Measurements from ENCODE around the gene USB1. TPM values are rescaled to one million over a fixed set of nuclear protein-coding genes. Genes with fewer than 3 reads are reported as not detected.

USB1 gene
- total RNA-seq, 1 experiment from 2014 or later, result 16.8 TPM

DNA sequence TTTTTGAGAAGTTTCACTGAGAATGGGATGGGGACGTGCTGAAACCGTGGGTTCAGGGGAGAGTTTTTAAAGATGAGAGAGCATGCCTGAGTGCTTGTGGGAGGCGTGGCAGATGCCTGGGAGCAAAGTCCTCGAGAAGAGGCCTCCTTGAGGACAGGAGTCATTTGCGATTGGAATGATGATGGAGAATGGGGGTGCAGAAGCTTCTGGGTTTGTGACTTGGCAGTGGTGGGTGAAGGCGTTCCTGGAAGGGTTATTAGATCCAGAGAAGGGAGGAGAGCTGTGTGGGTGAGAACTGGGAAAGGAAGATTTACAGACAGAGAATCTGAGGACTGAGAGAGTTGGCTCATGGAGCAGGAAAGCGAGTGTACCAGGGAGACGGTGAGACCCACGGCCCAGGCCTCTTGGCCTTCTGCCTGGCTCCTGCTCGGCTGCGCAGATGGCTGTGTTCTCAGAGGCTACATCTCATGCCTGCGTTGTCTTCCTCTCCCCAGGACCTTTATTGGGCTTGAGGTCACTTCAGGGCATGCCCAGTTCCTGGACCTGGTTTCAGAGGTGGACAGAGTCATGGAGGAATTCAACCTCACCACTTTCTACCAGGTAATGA lies 15.7 kb downstream of the USB1 start:
- no peak for DNase-seq (ENCODE audit: low read depth)

- no peak for DNase-seq (ENCODE audit: low read depth)
Measured at GRCh38 chr16:58018803-58019202, 17.6 kb downstream of the USB1 start.

DNA sequence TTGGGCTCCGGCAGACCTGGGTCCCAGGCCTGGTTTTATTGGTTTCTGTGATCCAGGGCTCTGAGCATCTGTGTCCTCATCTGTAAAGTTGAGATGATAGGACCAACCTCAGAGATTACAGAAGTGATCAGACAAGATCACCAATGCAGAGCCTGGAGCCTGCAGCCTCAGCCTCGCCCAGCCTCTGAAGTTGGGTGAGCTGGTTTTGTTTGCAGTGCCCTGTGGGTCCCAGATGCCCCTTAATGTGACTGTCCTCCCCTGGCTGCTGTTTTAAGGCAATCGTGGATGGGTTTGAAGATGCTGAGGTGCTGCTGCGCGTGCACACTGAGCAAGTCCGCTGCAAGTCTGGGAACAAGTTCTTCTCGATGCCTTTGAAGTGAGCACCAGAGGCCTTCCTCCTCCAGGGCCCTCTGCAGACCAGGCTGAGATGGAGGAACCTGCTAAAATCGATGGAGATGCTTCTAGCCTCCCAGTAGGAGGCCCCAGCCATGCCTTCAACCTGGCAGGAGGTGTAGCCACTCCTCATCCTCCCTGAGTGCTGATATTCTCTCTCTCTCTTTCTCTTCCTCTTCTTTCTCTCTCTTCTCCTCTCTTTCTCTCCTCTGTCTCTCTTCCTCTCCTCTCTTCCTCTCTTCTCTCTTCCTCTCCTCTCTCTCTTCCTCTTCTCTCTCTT lies 18.8 kb downstream of the USB1 start:
- no peak for DNase-seq (ENCODE audit: low read depth)

- peak; percentile 47 for DNase-seq (ENCODE audit: low read depth)
Measured at GRCh38 chr16:58020628-58021521, 19.7 kb downstream of the USB1 start.

DNA sequence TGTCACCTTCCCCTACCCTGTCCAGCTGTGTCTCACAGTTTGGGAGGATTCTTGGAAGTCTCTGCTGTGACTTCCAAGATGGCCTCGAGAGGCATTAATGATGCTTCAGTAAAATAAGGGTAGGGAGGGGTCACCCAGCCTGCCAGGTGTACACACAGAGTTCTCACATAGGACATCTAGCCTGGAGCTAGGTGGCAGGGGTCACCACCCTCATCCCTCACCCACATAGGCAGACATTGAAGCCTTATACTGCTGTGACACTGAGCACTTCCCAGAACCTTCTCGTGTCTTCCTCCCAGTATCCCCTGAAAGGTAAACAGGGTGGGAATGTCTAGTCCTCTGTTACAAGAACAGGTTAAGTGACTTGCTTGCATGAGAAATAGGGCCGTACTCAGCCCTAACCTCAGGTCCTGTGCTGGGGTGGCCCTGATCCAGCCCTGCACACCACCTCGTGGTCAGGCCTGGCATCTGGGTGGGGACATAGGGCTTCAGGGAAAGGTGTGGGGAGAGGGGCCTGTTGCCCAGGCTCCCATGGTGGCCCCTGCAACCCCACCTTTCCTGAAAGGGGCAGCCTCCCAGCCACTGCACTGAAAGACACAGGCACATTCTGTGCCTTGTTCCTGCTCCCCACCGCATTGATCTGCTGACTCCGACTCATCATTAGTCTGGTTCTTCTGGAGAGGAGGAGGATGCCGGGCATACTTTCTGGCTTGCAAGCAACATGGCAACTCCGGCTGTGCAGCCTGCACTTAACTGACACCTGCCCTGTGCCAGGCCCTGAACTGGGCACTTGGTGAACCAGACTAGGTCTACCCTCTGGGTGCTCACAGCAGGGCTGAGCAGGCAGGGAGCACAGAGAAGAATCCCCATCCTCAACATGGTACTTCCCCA lies 20.7 kb downstream of the USB1 start:
- peak; percentile 64 for DNase-seq (ENCODE audit: low read depth)

DNA sequence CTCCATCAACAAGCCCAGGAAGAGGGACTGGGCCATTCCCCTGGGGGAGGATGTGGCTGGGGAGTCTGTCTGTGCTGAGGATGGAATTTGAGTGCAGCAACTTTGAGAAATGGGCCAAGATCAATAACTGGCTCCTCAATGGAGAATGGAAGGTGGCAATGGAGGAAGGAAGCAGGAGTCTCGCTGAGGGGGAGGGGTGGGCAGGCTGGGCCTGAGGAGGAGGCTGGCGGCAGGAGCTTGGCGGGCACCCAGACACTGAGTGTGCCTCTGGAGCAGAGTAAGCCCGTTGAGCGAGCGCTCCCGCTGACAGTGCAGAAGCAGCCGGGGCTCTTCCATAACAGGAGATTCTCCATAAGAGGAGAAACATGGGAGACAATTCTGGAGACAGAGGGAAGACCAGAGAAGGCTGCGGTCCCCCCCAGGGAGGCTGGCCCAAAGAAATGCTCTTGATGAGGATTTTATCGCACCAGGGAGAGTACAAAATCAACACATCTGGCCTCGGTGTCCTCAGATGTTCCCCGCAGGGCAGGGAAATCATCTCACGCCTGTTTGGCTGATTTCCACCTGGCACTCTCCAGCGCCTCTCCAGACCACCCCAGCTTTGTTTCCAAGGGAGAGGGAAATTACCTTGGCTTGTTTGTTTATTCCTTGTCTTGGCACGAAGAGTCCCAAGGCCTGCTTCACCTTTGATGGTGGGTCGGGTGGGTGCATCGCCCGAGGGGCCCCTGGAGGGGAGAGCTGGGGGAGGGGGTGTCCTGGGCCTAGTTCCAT lies 21.6 kb downstream of the USB1 start:
- peak; percentile 60 for DNase-seq (ENCODE audit: low read depth)

- DNase-seq (ENCODE audit: low read depth), result no peak
Measured at GRCh38 chr16:58024486-58025350, 23.5 kb downstream of the USB1 start.

DNA sequence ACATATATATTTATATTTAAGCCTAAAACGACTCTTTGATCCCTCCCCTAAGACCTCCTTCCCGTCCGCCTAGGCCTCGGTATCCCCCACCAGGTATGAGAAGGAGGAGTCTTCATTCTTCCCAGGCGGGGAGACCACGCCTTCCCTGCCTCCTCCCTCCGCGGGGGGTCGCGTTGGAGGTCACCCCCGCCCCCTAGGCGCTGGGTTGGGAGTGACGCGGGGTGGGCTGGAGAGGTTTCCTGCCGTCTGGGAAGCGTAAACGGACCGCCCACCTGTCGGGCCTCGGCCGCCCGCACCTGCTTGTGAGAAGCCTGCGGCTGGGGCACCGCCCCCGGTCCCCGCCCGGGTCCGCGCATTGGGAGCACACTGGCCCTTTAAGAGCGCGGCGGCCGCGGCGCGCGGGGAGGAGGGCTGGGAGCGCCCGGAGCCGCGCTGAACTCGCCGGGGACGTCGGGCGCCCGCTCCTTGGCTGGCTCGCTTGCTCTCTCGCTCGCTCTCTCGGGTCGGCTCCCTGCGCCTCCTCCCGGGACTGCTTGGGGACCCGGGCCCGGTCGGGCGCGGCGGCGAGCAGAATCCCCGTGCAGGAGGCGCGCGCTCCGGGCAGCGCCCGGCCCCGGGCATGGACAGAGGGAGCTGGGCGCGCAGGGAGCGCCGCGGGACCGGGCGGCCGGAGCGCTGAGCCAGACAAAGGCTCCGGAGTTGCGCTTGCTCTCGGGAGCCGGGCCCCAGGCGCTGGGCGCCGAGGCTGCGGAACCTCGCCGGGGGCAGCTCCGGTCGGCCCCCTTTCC lies 24.3 kb downstream of the USB1 start, which contains the start of gene MMP15:
TSS of gene MMP15 (plus strand) at position 404 of the 788 bp plus-strand sequence. CDS start 597 bp downstream, outside the sequence.
- DNase-seq (ENCODE audit: low read depth), result peak; percentile 62

- peak; percentile 23 for DNase-seq (ENCODE audit: low read depth)
Measured at GRCh38 chr16:58026139-58026704, 25.0 kb downstream of the USB1 start.

DNA sequence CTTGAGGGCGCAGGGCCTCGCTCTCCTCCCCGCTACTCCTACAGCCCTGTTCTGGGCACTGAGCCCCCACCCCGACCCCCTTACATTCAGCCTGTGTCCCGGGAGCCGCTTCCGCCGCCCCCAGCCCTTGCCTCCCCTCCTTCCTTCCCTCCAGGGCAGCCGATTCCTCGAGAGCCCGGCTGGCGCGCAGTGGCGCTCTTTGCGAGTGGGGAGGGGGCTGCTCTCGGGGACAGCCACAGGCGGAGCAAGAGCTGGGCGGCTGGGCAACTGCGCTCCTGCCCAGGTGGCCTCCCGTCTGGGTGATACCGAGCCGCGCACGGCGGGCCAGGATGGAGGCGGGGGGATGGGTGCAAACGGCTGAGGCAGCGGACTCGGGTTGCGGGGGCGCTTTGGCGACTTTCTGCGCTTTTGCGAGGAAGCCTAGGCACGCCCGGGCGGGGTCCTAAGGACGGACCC lies 25.5 kb downstream of the USB1 start:
- DNase-seq (ENCODE audit: low read depth), result no peak

DNA sequence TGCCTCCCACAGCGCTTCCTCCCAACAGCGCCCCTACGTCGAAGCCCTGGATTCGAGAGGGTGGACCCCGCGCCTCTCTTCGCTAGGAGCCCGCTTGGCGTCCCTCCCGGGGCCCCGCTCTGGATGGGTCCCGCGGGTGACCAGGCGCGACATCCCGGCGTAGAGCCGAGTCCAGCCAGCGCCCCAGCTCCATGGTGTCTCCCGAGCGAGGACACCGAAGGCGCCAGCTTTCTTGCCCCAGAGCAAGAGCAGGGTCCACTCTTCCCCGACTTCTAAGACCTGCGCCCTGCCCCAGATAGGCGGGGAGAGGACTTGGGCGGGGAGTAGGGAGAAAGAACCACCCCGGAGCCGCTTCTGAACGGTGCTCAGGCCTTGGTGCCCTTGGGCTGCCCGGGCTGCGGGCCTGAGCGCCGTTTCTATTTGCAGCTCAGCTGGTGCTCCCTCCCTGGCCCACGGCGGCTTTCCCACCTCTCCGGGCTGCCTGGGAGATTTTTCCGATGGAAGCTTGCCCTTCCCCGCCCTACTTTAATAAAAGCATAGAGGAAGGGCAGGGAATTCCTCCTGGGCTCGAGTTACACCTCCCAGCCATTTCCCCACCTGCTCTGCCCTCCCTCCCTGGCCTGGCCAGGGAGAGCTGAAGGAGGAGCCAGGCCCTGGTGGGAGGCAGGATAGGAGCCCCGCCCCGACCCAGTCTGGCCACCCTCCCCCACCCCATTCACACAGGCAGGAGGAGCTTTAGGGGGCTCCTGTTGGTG lies 26.1 kb downstream of the USB1 start:
- DNase-seq (ENCODE audit: low read depth), result no peak

- DNase-seq (ENCODE audit: low read depth), result no peak
Measured at GRCh38 chr16:58027916-58028455, 26.8 kb downstream of the USB1 start.

GRCh38 chr16:58028541-58029070 lies 27.4 kb downstream of the USB1 start:
- no peak for DNase-seq (ENCODE audit: low read depth)

- DNase-seq (ENCODE audit: low read depth), result no peak
Measured at GRCh38 chr16:58029410-58029809, 28.2 kb downstream of the USB1 start.

- DNase-seq (ENCODE audit: low read depth), result no peak
Measured at GRCh38 chr16:58030136-58030840, 29.1 kb downstream of the USB1 start.
